ENCODE results near the gene BBIP1. TPM values are rescaled to one million over a fixed set of nuclear protein-coding genes. Genes with fewer than 3 reads are reported as not detected.

Gene BBIP1
- total RNA-seq, 2 donors from 2014 or later: 18.2 to 23.1 TPM

GRCh38 chr10:110860576-110861241 lies 58.3 kb downstream of the BBIP1 start:
- H3K9me3 ChIP-seq: no peaks in the 10 kb centered on the region
- TF ChIP-seq CTCF (IDR thresholded peaks at IDR 0.05): no peak
- no peaks in the 10 kb centered on the region for H3K36me3 ChIP-seq
- peak overlapping the region; percentile 57 to 71 for H3K27ac ChIP-seq
- no peak for DNase-seq (ENCODE audit: low spot score)
- no peak overlapping the region for H3K4me3 ChIP-seq
- H3K27me3 ChIP-seq: no peaks in the 10 kb centered on the region
- peaks cover 0 to 53% of the 10 kb centered on the region in 2 donors for H3K4me1 ChIP-seq

GRCh38 chr10:110859973-110860376 lies 59.0 kb downstream of the BBIP1 start:
- Histone ChIP-seq H3K36me3 (no peaks in the 10 kb centered on the region), H3K4me1 (peaks cover 0 to 46% of the 10 kb centered on the region in 2 donors)

GRCh38 chr10:110859206-110859972 lies 59.6 kb downstream of the BBIP1 start:
- peaks cover 0 to 40% of the 10 kb centered on the region in 2 donors for H3K4me1 ChIP-seq
- H3K27ac ChIP-seq: peak overlapping the region; percentile 57 to 71

More at GRCh38 chr10:110859973-110860376, 59.0 kb downstream of the BBIP1 start:
- peak; percentile 63 for DNase-seq (ENCODE audit: low spot score)
- peak overlapping the region; percentile 57 to 71 for H3K27ac ChIP-seq
- no peaks in the 10 kb centered on the region for H3K27me3 ChIP-seq
- H3K4me3 ChIP-seq: no peak overlapping the region
- no peak for TF ChIP-seq CTCF (IDR thresholded peaks at IDR 0.05)
- no peaks in the 10 kb centered on the region for H3K9me3 ChIP-seq

GRCh38 chr10:110858297-110858934 lies 60.6 kb downstream of the BBIP1 start:
- peaks cover 0 to 36% of the 10 kb centered on the region in 2 donors for H3K4me1 ChIP-seq
- peak overlapping the region in 1 of 2 donors; percentile 20 for H3K27ac ChIP-seq
- H3K27me3 ChIP-seq: no peaks in the 10 kb centered on the region
- no peaks in the 10 kb centered on the region for H3K9me3 ChIP-seq
- DNase-seq (ENCODE audit: low spot score): no peak
- no peak overlapping the region for H3K4me3 ChIP-seq
- no peak for TF ChIP-seq CTCF (IDR thresholded peaks at IDR 0.05)
- H3K36me3 ChIP-seq: no peaks in the 10 kb centered on the region

More at GRCh38 chr10:110859206-110859972, 59.6 kb downstream of the BBIP1 start:
- no peak overlapping the region for H3K4me3 ChIP-seq
- no peak for TF ChIP-seq CTCF (IDR thresholded peaks at IDR 0.05)
- H3K9me3 ChIP-seq: no peaks in the 10 kb centered on the region
- no peaks in the 10 kb centered on the region for H3K36me3 ChIP-seq
- H3K27me3 ChIP-seq: no peaks in the 10 kb centered on the region
- peak; percentile 57 for DNase-seq (ENCODE audit: low spot score)

GRCh38 chr10:110857265-110858171 lies 61.5 kb downstream of the BBIP1 start:
- peak; percentile 58 for DNase-seq (ENCODE audit: low spot score)
- Histone ChIP-seq H3K4me1 (peaks cover 0 to 36% of the 10 kb centered on the region in 2 donors), H3K36me3 (no peaks in the 10 kb centered on the region), H3K27me3 (no peaks in the 10 kb centered on the region), H3K9me3 (no peaks in the 10 kb centered on the region), H3K4me3 (no peak overlapping the region), H3K27ac (no peak overlapping the region)
- TF ChIP-seq CTCF (IDR thresholded peaks at IDR 0.05): no peak

Measured in right atrium auricular region (tissue), 2 donors.